GM23248 (cell line): ENCODE data around the gene APBA1. TPM values are rescaled to one million over a fixed set of nuclear protein-coding genes. Genes with fewer than 3 reads are reported as not detected.

Source experiments
- DNase-seq: peaks from one replicate; pipeline ENCODE4 v3.0.0-alpha.2; 2015
- H2AFZ ChIP-seq: fragments of 200-600 bp; sonication (generic); 2 replicates; pipeline ENCODE4 v1.6.1; 2016; ENCODE audit warnings: antibody characterized with exemption
- H3F3A ChIP-seq: fragments of 200-600 bp; sonication (generic); 2 replicates; pipeline ENCODE4 v1.6.1; 2016; ENCODE audit warnings: mild to moderate bottlenecking, antibody characterized with exemption, mixed run types; ENCODE audit not compliant: insufficient read depth
- H3K27ac ChIP-seq: fragments of 200-600 bp; sonication (generic); 2 replicates; pipeline ENCODE4 v1.5.1; 2016; ENCODE audit warnings: mild to moderate bottlenecking
- H3K27me3 ChIP-seq: fragments of 200-600 bp; sonication (generic); replicated peaks from 2 replicates; pipeline ENCODE4 v1.6.1; 2016; ENCODE audit warnings: mild to moderate bottlenecking; ENCODE audit not compliant: insufficient read depth
- H3K36me3 ChIP-seq: fragments of 200-600 bp; sonication (generic); 2 replicates; pipeline ENCODE4 v1.6.1; 2016; ENCODE audit warnings: low read depth, mild to moderate bottlenecking
- H3K4me1 ChIP-seq: fragments of 200-600 bp; sonication (generic); 2 replicates; pipeline ENCODE4 v1.6.1; 2016; ENCODE audit warnings: mild to moderate bottlenecking; ENCODE audit not compliant: insufficient read depth
- H3K4me2 ChIP-seq: fragments of 200-600 bp; sonication (generic); one replicate; pipeline ENCODE4 v1.6.1; 2016; ENCODE audit warnings: mild to moderate bottlenecking; ENCODE audit not compliant: unreplicated experiment
- H3K4me3 ChIP-seq: fragments of 200-600 bp; sonication (generic); 2 replicates; pipeline ENCODE4 v1.5.1; 2016; ENCODE audit warnings: mild to moderate bottlenecking
- H3K79me2 ChIP-seq: fragments of 200-600 bp; sonication (generic); 2 replicates; pipeline ENCODE4 v1.6.1; 2016; ENCODE audit warnings: mild to moderate bottlenecking; ENCODE audit not compliant: insufficient read depth
- H3K9ac ChIP-seq: fragments of 200-600 bp; sonication (generic); 2 replicates; pipeline ENCODE4 v1.6.1; 2016; ENCODE audit warnings: mild to moderate bottlenecking
- H3K9me2 ChIP-seq: fragments of 200-600 bp; sonication (generic); 2 replicates; pipeline ENCODE4 v1.6.1; 2016; ENCODE audit warnings: mixed run types, mild to moderate bottlenecking, moderate library complexity; ENCODE audit not compliant: insufficient read depth
- H3K9me3 ChIP-seq: fragments of 200-600 bp; sonication (generic); one replicate; pipeline ENCODE4 v1.6.1; 2017; ENCODE audit warnings: low read depth
- H4K20me1 ChIP-seq: fragments of 200-600 bp; sonication (generic); 2 replicates; pipeline ENCODE4 v1.6.0; 2016; ENCODE audit not compliant: insufficient read depth
- EZH2 ChIP-seq: fragments of 200-600 bp; sonication (generic); IDR thresholded peaks from 2 replicates; pipeline ENCODE4 v1.6.1; 2018; ENCODE audit warnings: antibody characterized with exemption, mild to moderate bottlenecking; ENCODE audit not compliant: insufficient read depth, poor library complexity, severe bottlenecking
- EZH2phosphoT487 ChIP-seq: fragments of 200-600 bp; sonication (generic); IDR thresholded peaks from 2 replicates; pipeline ENCODE4 v1.6.1; 2018; ENCODE audit warnings: antibody characterized with exemption, moderate library complexity, mild to moderate bottlenecking, low read depth; ENCODE audit not compliant: insufficient read depth
- WGBS, 2 experiments: methylation state at CpG; one replicate each; pipeline ENCODE4 v1.1.6; 2015 to 2017; ENCODE audit warnings: low lambda C conversion rate in 2 of 2, low coverage in 1 of 2; ENCODE audit errors: missing lambda C conversion rate in 2 of 2; 5-methylcytosine and 5-hydroxymethylcytosine counted together
- in situ Hi-C: fragments of 300-500 bp; cut with MboI; formaldehyde crosslinking; loops from 2 replicates; pipeline ENCODE4 v1.15.0; 2020
- polyA plus RNA-seq: library from polyadenylated mRNA; unstranded; fragments of >200 nt; fragmentation: Nextera tagmentation; extraction: Ambion mirVana; gene quantifications from 2 replicates; pipeline ENCODE4 v1.2.1, GENCODE V29; 2016
- total RNA-seq: library from RNA; depleted of rRNA; stranded (reverse); fragments of >200 nt; shearing (Covaris generic); gene quantifications from 2 replicates; pipeline ENCODE4 v1.2.3, GENCODE V29; 2014

Gene APBA1
- total and polyA plus RNA-seq, 2 experiments from 2014 or later: 0.93 to 11.3 TPM

DNA sequence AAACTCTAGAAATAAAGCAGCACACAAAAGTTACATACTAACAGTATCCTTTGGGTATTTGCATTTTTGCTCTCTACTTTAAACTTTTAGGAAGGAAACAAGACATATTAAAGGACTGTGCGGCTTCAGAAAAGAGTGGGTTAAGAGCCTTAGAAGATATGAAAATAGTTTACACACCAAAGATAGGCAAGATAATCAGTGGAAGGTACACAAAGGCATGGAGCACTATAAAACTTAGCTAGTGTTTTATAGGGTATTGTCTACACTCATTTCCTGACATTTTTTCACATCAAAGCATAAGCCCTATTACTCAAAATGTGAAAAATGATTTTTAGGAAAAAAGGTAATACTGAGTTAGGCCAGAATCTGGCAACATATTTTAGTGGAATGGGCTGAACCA, 43.7 kb upstream of the APBA1 start:
- 97% methylated on average over 1 of the region's 1 CpG for WGBS, 2 experiments
- no peaks in the 10 kb centered on the region for H3F3A ChIP-seq
- H3K79me2 ChIP-seq: no peaks in the 10 kb centered on the region
- H3K9me3 ChIP-seq: no peaks in the 10 kb centered on the region
- H3K27ac ChIP-seq: no peak overlapping the region
- no peaks in the 10 kb centered on the region for H4K20me1 ChIP-seq
- TF ChIP-seq EZH2phosphoT487 (no peak), EZH2 (no peak)
- no peaks in the 10 kb centered on the region for H3K9me2 ChIP-seq
- H3K4me2 ChIP-seq: no peak overlapping the region
- H2AFZ ChIP-seq: no peak overlapping the region
- H3K9ac ChIP-seq: no peak overlapping the region
- DNase-seq: no peak
- H3K4me1 ChIP-seq: no peaks in the 10 kb centered on the region
- no peak overlapping the region for H3K4me3 ChIP-seq
- no peaks in the 10 kb centered on the region for H3K27me3 ChIP-seq
- peaks cover 25% of the 10 kb centered on the region for H3K36me3 ChIP-seq
- in situ Hi-C loops: no loop called here

DNA sequence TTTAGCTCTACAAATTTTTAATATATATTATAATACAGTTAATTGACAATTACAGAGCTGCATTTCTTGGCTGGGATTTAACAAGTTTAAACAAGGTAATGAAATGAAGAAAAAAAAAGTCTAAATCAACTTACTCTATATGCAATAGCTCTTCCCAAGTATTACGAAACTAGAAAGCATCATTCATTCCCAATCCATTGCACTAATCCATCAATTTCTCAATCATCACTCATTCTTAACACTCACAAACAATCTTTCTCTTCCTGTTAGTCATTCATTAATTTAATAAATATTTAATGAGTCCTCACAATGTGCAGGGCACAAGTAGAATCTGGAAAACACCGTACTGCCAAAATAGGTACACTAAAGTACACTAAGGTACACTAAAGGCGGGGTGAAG, 42.9 kb upstream of the APBA1 start:
- H3K4me1 ChIP-seq: no peaks in the 10 kb centered on the region
- H3K27me3 ChIP-seq: no peaks in the 10 kb centered on the region
- in situ Hi-C loops: no loop called here
- 93 to 100% methylated on average over 3 of the region's 3 CpGs for WGBS, 2 experiments
- H3K4me2 ChIP-seq: no peak overlapping the region
- H3K79me2 ChIP-seq: no peaks in the 10 kb centered on the region
- no peak overlapping the region for H3K9ac ChIP-seq
- H3K36me3 ChIP-seq: peaks cover 25% of the 10 kb centered on the region
- TF ChIP-seq EZH2: no peak
- no peak for TF ChIP-seq EZH2phosphoT487
- no peaks in the 10 kb centered on the region for H4K20me1 ChIP-seq
- no peak overlapping the region for H2AFZ ChIP-seq
- H3K9me2 ChIP-seq: no peaks in the 10 kb centered on the region
- H3F3A ChIP-seq: no peaks in the 10 kb centered on the region
- DNase-seq: no peak
- no peak overlapping the region for H3K27ac ChIP-seq
- H3K4me3 ChIP-seq: no peak overlapping the region
- no peaks in the 10 kb centered on the region for H3K9me3 ChIP-seq

DNA sequence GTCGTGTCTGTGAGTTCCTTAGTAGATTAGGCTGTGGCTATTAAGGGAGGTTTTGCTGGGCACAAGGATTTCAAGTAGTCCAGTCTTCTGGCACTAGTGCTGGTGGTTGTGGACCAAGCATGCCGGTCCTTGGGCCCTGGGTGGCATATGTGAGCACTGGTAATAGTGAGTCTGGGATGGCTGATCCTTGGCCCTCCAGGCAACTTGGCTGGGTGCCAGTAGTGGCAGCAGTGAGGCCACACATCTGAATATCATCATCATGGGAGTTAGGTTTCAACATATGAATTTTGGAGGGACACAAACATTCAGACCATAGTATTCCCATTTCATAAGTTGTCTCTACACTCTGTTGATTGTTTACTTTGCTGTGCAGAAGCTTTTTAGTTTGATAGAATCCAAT, 25.3 kb upstream of the APBA1 start:
- no peak overlapping the region for H3K27ac ChIP-seq
- in situ Hi-C loops: no loop called here
- H3K79me2 ChIP-seq: no peaks in the 10 kb centered on the region
- H3K27me3 ChIP-seq: no peaks in the 10 kb centered on the region
- TF ChIP-seq EZH2phosphoT487 (no peak), EZH2 (no peak)
- H3K9me2 ChIP-seq: no peaks in the 10 kb centered on the region
- H3K9ac ChIP-seq: no peak overlapping the region
- peaks cover 4% of the 10 kb centered on the region for H3K9me3 ChIP-seq
- no peak overlapping the region for H3K4me2 ChIP-seq
- H3K36me3 ChIP-seq: no peaks in the 10 kb centered on the region
- H2AFZ ChIP-seq: no peak overlapping the region
- no peaks in the 10 kb centered on the region for H3K4me1 ChIP-seq
- H4K20me1 ChIP-seq: no peaks in the 10 kb centered on the region
- WGBS, 2 experiments: 80 to 85% methylated on average over 2 of the region's 2 CpGs
- no peak overlapping the region for H3K4me3 ChIP-seq
- no peaks in the 10 kb centered on the region; the same call in 1 of the 2 replicates for H3F3A ChIP-seq
- no peak for DNase-seq

GRCh38 chr9:69696802-69697201, 24.6 kb upstream of the APBA1 start:
- H3K4me1 ChIP-seq: no peaks in the 10 kb centered on the region
- no peak overlapping the region for H3K4me2 ChIP-seq
- no peak overlapping the region for H3K27ac ChIP-seq
- H3F3A ChIP-seq: no peaks in the 10 kb centered on the region; the same call in 1 of the 2 replicates
- H3K9me2 ChIP-seq: no peaks in the 10 kb centered on the region
- H4K20me1 ChIP-seq: no peaks in the 10 kb centered on the region
- H3K27me3 ChIP-seq: no peaks in the 10 kb centered on the region
- H3K36me3 ChIP-seq: no peaks in the 10 kb centered on the region
- no peak overlapping the region for H3K4me3 ChIP-seq
- H3K9ac ChIP-seq: no peak overlapping the region
- TF ChIP-seq EZH2 (no peak), EZH2phosphoT487 (no peak)
- WGBS, 2 experiments: 93 to 95% methylated on average over 2 of the region's 2 CpGs
- no peaks in the 10 kb centered on the region for H3K79me2 ChIP-seq
- peaks cover 4% of the 10 kb centered on the region for H3K9me3 ChIP-seq
- in situ Hi-C loops: no loop called here
- no peak overlapping the region for H2AFZ ChIP-seq
- DNase-seq: no peak

GRCh38 chr9:69689991-69690538, 17.9 kb upstream of the APBA1 start:
- H3K9me3 ChIP-seq: no peaks in the 10 kb centered on the region
- H3K4me3 ChIP-seq: no peak overlapping the region
- no peak overlapping the region for H3K4me2 ChIP-seq
- no peaks in the 10 kb centered on the region for H3K4me1 ChIP-seq
- no peaks in the 10 kb centered on the region for H4K20me1 ChIP-seq
- no peak overlapping the region for H3K9ac ChIP-seq
- WGBS, 2 experiments: 32 to 39% methylated on average over 2 of the region's 2 CpGs
- H2AFZ ChIP-seq: no peak overlapping the region
- no peaks in the 10 kb centered on the region for H3F3A ChIP-seq
- TF ChIP-seq EZH2: no peak
- TF ChIP-seq EZH2phosphoT487: no peak
- H3K79me2 ChIP-seq: no peaks in the 10 kb centered on the region
- no peak for DNase-seq
- no peak overlapping the region for H3K27ac ChIP-seq
- in situ Hi-C loops: no loop called here
- no peaks in the 10 kb centered on the region for H3K27me3 ChIP-seq
- no peaks in the 10 kb centered on the region for H3K36me3 ChIP-seq
- H3K9me2 ChIP-seq: no peaks in the 10 kb centered on the region
